ENCODE results near the gene MAPK12. TPM values are rescaled to one million over a fixed set of nuclear protein-coding genes. Genes with fewer than 3 reads are reported as not detected.

Gene MAPK12
- total and polyA plus RNA-seq, 10 of the 15 experiments (the other 5 are each of a cell fraction or from before 2014, with no cell fraction given), result 1.1 to 38.9 (median 16.3) TPM

GRCh38 chr22:50246242-50247175, 15.0 kb downstream of the MAPK12 start:
- Histone ChIP-seq H3K27ac (ENCODE audit: control insufficient read depth, insufficient read depth) (no peak overlapping the region), H3K4me3 (peak overlapping the region; percentile 73), H3K9ac (ENCODE audit: control insufficient read depth, insufficient read depth, low read length) (no peak overlapping the region), H3K9me3 (replicated peaks; ENCODE audit: control insufficient read depth, insufficient read depth, low read length) (no peaks in the 10 kb centered on the region), H3K4me2 (ENCODE audit: control insufficient read depth, insufficient read depth) (peak overlapping the region; percentile 91), H3K79me2 (ENCODE audit: control insufficient read depth, insufficient read depth, low read length) (peaks cover 51% of the 10 kb centered on the region), H2AFZ (ENCODE audit: control insufficient read depth, low read depth, low read length) (no peak overlapping the region), H3K4me1 (ENCODE audit: control insufficient read depth, insufficient read depth, low read length) (peaks cover 29% of the 10 kb centered on the region), H3K27me3 (replicated peaks in 1 of 2; ENCODE audit: control insufficient read depth in 2 of 2, insufficient read depth in 2 of 2, low read length in 1 of 2) (no peaks in the 10 kb centered on the region), H4K20me1 (ENCODE audit: control insufficient read depth, insufficient read depth) (no peaks in the 10 kb centered on the region; the same call in none of the 2 replicates), H3K36me3 (ENCODE audit: control insufficient read depth in 2 of 2, insufficient read depth in 2 of 2, low read length in 1 of 2) (peaks cover 6 to 14% of the 10 kb centered on the region in 2 experiments; a peak in 3 of 4 replicates)
- no peak for FAIRE-seq
- ChIA-PET RAD21 (ENCODE audit: unreplicated experiment) (no interaction called here), POLR2A (interaction anchor here (1.0 kb wide), 1 partner anchor 60 kb away, joined by 3 read pairs; no protein-coding TSS in a partner anchor), SMC1A (ENCODE audit: uncharacterized antibody, unreplicated experiment) (no interaction called here), CTCF (interaction anchor here (1.2 to 1.6 kb wide), 2 partner anchors 9 to 14 kb away, joined by 3 read pairs; no protein-coding TSS in a partner anchor)
- ATAC-seq, result no peak
- in situ Hi-C loops (cut with MboI), result no loop called here
- intact Hi-C loops (cut with micrococcal nuclease; ENCODE audit: unreplicated experiment), result loop anchor here (10.0 kb wide), 1 partner anchor 228 kb away; the partner anchor contains the start of gene SBF1
- no TSS peak for BruUV-seq (replicated peaks)
- DNase-seq (ENCODE audit: low read depth, low spot score), result no peak
- WGBS (ENCODE audit: insufficient coverage, insufficient replicate concordance, low lambda C conversion rate, missing lambda C conversion rate), result 73% methylated on average over 18 of the region's 20 CpGs
- TF ChIP-seq POU2F2 (IDR thresholded peaks at IDR 0.05; ENCODE audit: borderline replicate concordance, low read depth, low read length) (0 out of 3 replicates have a peak, but pooled peaks have one; percentile 12), FOXK2 (IDR thresholded peaks at IDR 0.05) (no peak), USF2 (IDR thresholded peaks at IDR 0.05; ENCODE audit: borderline replicate concordance, low read depth, low read length) (no peak), ESRRA (IDR thresholded peaks at IDR 0.05; ENCODE audit: low read length) (no peak), SUPT20H (IDR thresholded peaks at IDR 0.05; ENCODE audit: borderline replicate concordance, control insufficient read depth, low read depth, low read length) (no peak), FOS (IDR thresholded peaks at IDR 0.05; ENCODE audit: borderline replicate concordance, extremely low read depth, insufficient read length) (no peak), TAF1 (IDR thresholded peaks at IDR 0.05; ENCODE audit: borderline replicate concordance, low read depth, low read length) (no peak), PML (IDR thresholded peaks at IDR 0.05; ENCODE audit: low read length) (no peak), HCFC1 (IDR thresholded peaks at IDR 0.05; ENCODE audit: low read length) (no peak), CHD2 (IDR thresholded peaks at IDR 0.05; ENCODE audit: borderline replicate concordance, low read depth, low read length) (no peak), RFX5 (IDR thresholded peaks at IDR 0.05; ENCODE audit: low read depth, low read length) (no peak), WRNIP1 (IDR thresholded peaks at IDR 0.05; ENCODE audit: borderline replicate concordance, low read depth, low read length) (no peak), CBX3 (IDR thresholded peaks at IDR 0.05; ENCODE audit: borderline replicate concordance, low read depth) (no peak)
- TF ChIP-seq, protein P1, sequence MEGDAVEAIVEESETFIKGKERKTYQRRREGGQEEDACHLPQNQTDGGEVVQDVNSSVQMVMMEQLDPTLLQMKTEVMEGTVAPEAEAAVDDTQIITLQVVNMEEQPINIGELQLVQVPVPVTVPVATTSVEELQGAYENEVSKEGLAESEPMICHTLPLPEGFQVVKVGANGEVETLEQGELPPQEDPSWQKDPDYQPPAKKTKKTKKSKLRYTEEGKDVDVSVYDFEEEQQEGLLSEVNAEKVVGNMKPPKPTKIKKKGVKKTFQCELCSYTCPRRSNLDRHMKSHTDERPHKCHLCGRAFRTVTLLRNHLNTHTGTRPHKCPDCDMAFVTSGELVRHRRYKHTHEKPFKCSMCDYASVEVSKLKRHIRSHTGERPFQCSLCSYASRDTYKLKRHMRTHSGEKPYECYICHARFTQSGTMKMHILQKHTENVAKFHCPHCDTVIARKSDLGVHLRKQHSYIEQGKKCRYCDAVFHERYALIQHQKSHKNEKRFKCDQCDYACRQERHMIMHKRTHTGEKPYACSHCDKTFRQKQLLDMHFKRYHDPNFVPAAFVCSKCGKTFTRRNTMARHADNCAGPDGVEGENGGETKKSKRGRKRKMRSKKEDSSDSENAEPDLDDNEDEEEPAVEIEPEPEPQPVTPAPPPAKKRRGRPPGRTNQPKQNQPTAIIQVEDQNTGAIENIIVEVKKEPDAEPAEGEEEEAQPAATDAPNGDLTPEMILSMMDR (IDR thresholded peaks at IDR 0.05 in 2 of 3, conservative IDR thresholded peaks at IDR 0.05 in 1 of 3; ENCODE audit: control insufficient read depth in 2 of 3, extremely low read depth in 1 of 3, insufficient read depth in 1 of 3, low read depth in 3 of 3, low read length in 3 of 3), result peak in 2 of 3 experiments; percentile 11 to 14; a peak in 2 of 6 replicates
- TF ChIP-seq, protein P2, sequence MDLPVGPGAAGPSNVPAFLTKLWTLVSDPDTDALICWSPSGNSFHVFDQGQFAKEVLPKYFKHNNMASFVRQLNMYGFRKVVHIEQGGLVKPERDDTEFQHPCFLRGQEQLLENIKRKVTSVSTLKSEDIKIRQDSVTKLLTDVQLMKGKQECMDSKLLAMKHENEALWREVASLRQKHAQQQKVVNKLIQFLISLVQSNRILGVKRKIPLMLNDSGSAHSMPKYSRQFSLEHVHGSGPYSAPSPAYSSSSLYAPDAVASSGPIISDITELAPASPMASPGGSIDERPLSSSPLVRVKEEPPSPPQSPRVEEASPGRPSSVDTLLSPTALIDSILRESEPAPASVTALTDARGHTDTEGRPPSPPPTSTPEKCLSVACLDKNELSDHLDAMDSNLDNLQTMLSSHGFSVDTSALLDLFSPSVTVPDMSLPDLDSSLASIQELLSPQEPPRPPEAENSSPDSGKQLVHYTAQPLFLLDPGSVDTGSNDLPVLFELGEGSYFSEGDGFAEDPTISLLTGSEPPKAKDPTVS (IDR thresholded peaks at IDR 0.05; ENCODE audit: low read depth, low read length), result no peak
